HepG2 (cell line): ENCODE data around the gene TPPP2. TPM values are rescaled to one million over a fixed set of nuclear protein-coding genes. Genes with fewer than 3 reads are reported as not detected.

Source experiments
- ATAC-seq: fragments of 200-7000 bp; cut with Tn5 transposase; 3 replicates; pipeline ENCODE4 v1.9.1; 2020; ENCODE audit warnings: mild to moderate bottlenecking, moderate library complexity
- BruUV-seq: library from RNA; stranded (reverse); fragments of 400-500 nt; replicated peaks from 2 replicates; lab custom pipeline; 2021; lab: Mats Ljungman, UMichigan
- CTCF ChIA-PET: fragments of 300-600 bp; formaldehyde crosslinking; extraction: SDS; loops from one replicate; lab custom pipeline; 2021; ENCODE audit warnings: low total read pairs, inconsistent platforms, low intra/inter-chr PET ratio; lab: Yijun Ruan, JAX
- POLR2A ChIA-PET: fragments of 350-600 bp; sonication (Branson Sonifier 250); formaldehyde crosslinking; loops from one replicate; lab custom pipeline; 2020; ENCODE audit warnings: antibody characterized with exemption, inconsistent platforms; lab: Yijun Ruan, JAX
- DNase-seq: peaks from one replicate; pipeline ENCODE4 v3.0.0-alpha.2; 2015; ENCODE audit warnings: low spot score
- FAIRE-seq: peaks from 3 replicates; lab custom pipeline; 2011; peaks lifted over from hg19 to GRCh38; lab: Jason Lieb, UNC
- H2AFZ ChIP-seq: one replicate; pipeline ENCODE4 v1.6.1; 2011; ENCODE audit warnings: low read length, inconsistent platforms
- H3K27ac ChIP-seq: fragments of 300-600 bp; 3 replicates; pipeline ENCODE4 v1.8.0; 2011; ENCODE audit warnings: mixed run types, mild to moderate bottlenecking, mixed read lengths, low read length, inconsistent platforms; ENCODE audit not compliant: insufficient read depth; ENCODE audit errors: extremely low read length
- H3K27me3 ChIP-seq, 2 experiments: fragments of 200-600 bp in 1 of 2; 2 replicates in 1 of 2; 3 replicates in 1 of 2; pipeline versions ENCODE4 v1.6.0 to v1.8.0; 2011; ENCODE audit warnings: low read length in 2 of 2, mild to moderate bottlenecking in 2 of 2, moderate library complexity in 2 of 2, inconsistent platforms in 1 of 2; ENCODE audit not compliant: insufficient read depth in 2 of 2, control insufficient read depth in 1 of 2
- H3K36me3 ChIP-seq, 2 experiments: fragments of 200-600 bp in 1 of 2; replicated peaks in 1 of 2; 2 replicates in 1 of 2; 3 replicates in 1 of 2; pipeline versions ENCODE4 v1.5.1 to v1.8.0; 2011; ENCODE audit warnings: low read length in 2 of 2, inconsistent platforms in 1 of 2; ENCODE audit not compliant: insufficient read depth in 2 of 2, control insufficient read depth in 1 of 2
- H3K4me1 ChIP-seq: 2 replicates; pipeline ENCODE4 v1.5.1; 2012; ENCODE audit warnings: low read length, inconsistent platforms; ENCODE audit not compliant: insufficient read depth
- H3K4me2 ChIP-seq: 2 replicates; pipeline ENCODE4 v1.6.0; 2011; ENCODE audit warnings: low read depth, low read length, inconsistent platforms
- H3K4me3 ChIP-seq, 3 experiments: fragments of 200-600 bp in 1 of 3; sonication (generic), shearing (Covaris generic) in 1 of 3; replicated peaks in 1 of 3; 2 replicates each; pipeline ENCODE4 v1.5.1; 2011 to 2016; ENCODE audit warnings: low read length in 3 of 3, inconsistent platforms in 2 of 3, low read depth in 2 of 3, mild to moderate bottlenecking in 2 of 3, control low read depth in 1 of 3, mixed read lengths in 1 of 3; ENCODE audit not compliant: insufficient read depth in 1 of 3
- H3K79me2 ChIP-seq: one replicate; pipeline ENCODE4 v1.6.1; 2011; ENCODE audit warnings: low read length, inconsistent platforms; ENCODE audit not compliant: insufficient read depth
- H3K9ac ChIP-seq: 2 replicates; pipeline ENCODE4 v1.6.0; 2011; ENCODE audit warnings: mild to moderate bottlenecking, low read depth, low read length, inconsistent platforms; ENCODE audit not compliant: insufficient read depth
- H3K9me3 ChIP-seq: 2 replicates; pipeline ENCODE4 v1.5.1; 2012; ENCODE audit warnings: mild to moderate bottlenecking, low read length
- H4K20me1 ChIP-seq: 2 replicates; pipeline ENCODE4 v1.6.0; 2011; ENCODE audit warnings: inconsistent platforms, mild to moderate bottlenecking, low read length, moderate library complexity; ENCODE audit not compliant: insufficient read depth
- ATF7-NPFF ChIP-seq: sonication (generic); formaldehyde crosslinking; IDR thresholded peaks from 2 replicates; pipeline ENCODE4 v1.8.1; 2023; ENCODE audit warnings: mild to moderate bottlenecking, low read depth, missing genetic modification reagents, moderate library complexity
- CHD2 ChIP-seq: IDR thresholded peaks from 2 replicates; pipeline ENCODE4 v1.6.1; 2011; ENCODE audit warnings: low read depth, low read length, improper control_type of control experiment
- E2F1 ChIP-seq: sonication (generic); formaldehyde crosslinking; IDR thresholded peaks from 2 replicates; pipeline ENCODE4 v1.5.0; 2020; ENCODE audit warnings: missing genetic modification reagents
- GPN1 ChIP-seq: sonication (generic); formaldehyde crosslinking; IDR thresholded peaks from 2 replicates; pipeline ENCODE4 v1.5.1; 2020; ENCODE audit warnings: missing genetic modification reagents, borderline replicate concordance
- HMGXB3 ChIP-seq: sonication (generic); formaldehyde crosslinking; IDR thresholded peaks from 2 replicates; pipeline ENCODE4 v1.4.0; 2020; ENCODE audit warnings: missing genetic modification reagents, borderline replicate concordance
- MTF1 ChIP-seq: sonication (generic); formaldehyde crosslinking; IDR thresholded peaks from 2 replicates; pipeline ENCODE4 v1.5.0; 2020; ENCODE audit warnings: missing genetic modification reagents
- SIX4 ChIP-seq: sonication (generic); formaldehyde crosslinking; IDR thresholded peaks from 2 replicates; pipeline ENCODE4 v1.4.0; 2020; ENCODE audit warnings: missing genetic modification reagents
- SRY ChIP-seq: sonication (generic); formaldehyde crosslinking; IDR thresholded peaks from 2 replicates; pipeline ENCODE4 v1.8.0; 2022; ENCODE audit warnings: mild to moderate bottlenecking, missing genetic modification reagents
- TCF7 ChIP-seq: sonication (generic); IDR thresholded peaks from 2 replicates; pipeline ENCODE4 v1.6.1; 2016; ENCODE audit warnings: antibody characterized with exemption, low read depth
- TCF7L2 ChIP-seq: IDR thresholded peaks from 2 replicates; pipeline ENCODE4 v1.6.1; 2011; ENCODE audit warnings: mild to moderate bottlenecking, low read depth, low read length, moderate library complexity
- ZBTB10 ChIP-seq: sonication (generic); formaldehyde crosslinking; IDR thresholded peaks from 2 replicates; pipeline ENCODE4 v1.4.0; 2020; ENCODE audit warnings: missing genetic modification reagents, borderline replicate concordance
- ZBTB38 ChIP-seq: sonication (generic); formaldehyde crosslinking; IDR thresholded peaks from 2 replicates; pipeline ENCODE4 v1.5.1; 2020; ENCODE audit warnings: mild to moderate bottlenecking, missing genetic modification reagents
- ZNF432 ChIP-seq: sonication (generic); formaldehyde crosslinking; IDR thresholded peaks from 2 replicates; pipeline ENCODE4 v1.5.0; 2020; ENCODE audit warnings: missing genetic modification reagents, mild to moderate bottlenecking, borderline replicate concordance
- WGBS: methylation state at CpG from one replicate; pipeline ENCODE4 v1.1.6; 2017; ENCODE audit warnings: low lambda C conversion rate; 5-methylcytosine and 5-hydroxymethylcytosine counted together
- in situ Hi-C: cut with HindIII; loops from 2 replicates; pipeline ENCODE4 v1.10.0; 2017; ENCODE audit warnings: low pct_unique_long_range_greater_than_20kb; ENCODE audit not compliant: extremely low pct_ligation_motif_present
- intact Hi-C: fragments of 100-400 bp; cut with micrococcal nuclease; formaldehyde crosslinking; loops from one replicate; pipeline ENCODE4 v1.10.0; 2022; ENCODE audit not compliant: unreplicated experiment
- polyA plus RNA-seq, 8 experiments: library from polyadenylated mRNA; depleted of rRNA in 3 of 8; stranded (reverse) in 7 of 8; unstranded in 1 of 8; fragments of >200 nt; fragmentation: Illumina TruSeq in 4 of 8; extraction: Trizol in 4 of 8; gene quantifications; 2 replicates each; pipeline versions ENCODE4 v1.2.1 to v1.2.3, GENCODE V29; 2011 to 2016; ENCODE audit warnings: low read depth in 4 of 8, missing spikeins in 1 of 8, mixed read lengths in 1 of 8; ENCODE audit not compliant: insufficient read depth in 1 of 8
- total RNA-seq, 5 experiments: library from RNA; depleted of rRNA; stranded (reverse); fragments of >200 nt; fragmentation: Illumina TruSeq; extraction: Trizol; gene quantifications; 2 replicates each; pipeline ENCODE4 v1.2.3, GENCODE V29; 2016; ENCODE audit warnings: low read depth in 1 of 5

The TPPP2 gene
- total and polyA plus RNA-seq, 2 of the 13 experiments (the other 11 are each of a cell fraction or from before 2014, with no cell fraction given): 0.58 to 4.2 TPM

- TF ChIP-seq HMGXB3 (CRISPR knock-in tag) (0 out of 2 replicates have a peak, but pooled peaks have one; percentile 9), TCF7L2 (peak; percentile 50; the same call in 1 of the 2 replicates)
These were observed 24.7 kb downstream of the TPPP2 start (continued) for GRCh38 chr14:21054768-21055145.

GRCh38 chr14:21055432-21056117 is 25.6 kb downstream of the TPPP2 start:
- DNase-seq (peak; percentile 96), FAIRE-seq (peak; percentile 99), ATAC-seq (peak; percentile 82)
- Histone ChIP-seq H3K9ac (peak overlapping the region; percentile 66), H3K4me3 (peak overlapping the region; percentile 13 to 42 (median 14); a peak in 4 of 6 replicates), H4K20me1 (no peaks in the 10 kb centered on the region), H3K4me2 (peak overlapping the region; percentile 71), H3K27ac (peak overlapping the region; percentile 92), H3K9me3 (no peaks in the 10 kb centered on the region), H3K27me3 (no peaks in the 10 kb centered on the region), H3K36me3 (no peaks in the 10 kb centered on the region), H3K4me1 (peaks cover 98% of the 10 kb centered on the region), H3K79me2 (no peaks in the 10 kb centered on the region), H2AFZ (no peak overlapping the region)
- 3% methylated on average over 5 of the region's 5 CpGs for WGBS
- ChIA-PET POLR2A (interaction anchor here (0.6 to 4.3 kb wide), 22 partner anchors 8 to 374 kb away, joined by 3 to 77 read pairs (median 6); partner anchors contain the start of genes ARHGEF40, NDRG2 and RNASE4), CTCF (interaction anchor here (1.0 to 3.2 kb wide), 6 partner anchors 11 to 49 kb away, joined by 3 to 12 read pairs (median 4); no protein-coding TSS in a partner anchor)
- TSS peak; percentile 86 for BruUV-seq
- in situ Hi-C loops (no loop called here), intact Hi-C loops (loop anchor here (1.0 to 5.0 kb wide), 4 partner anchors 13 to 373 kb away; partner anchors contain the start of gene RNASE4)
- TF ChIP-seq CHD2 (no peak), SIX4 (0 out of 2 replicates have a peak, but pooled peaks have one; percentile 18), ZNF432 (CRISPR knock-in tag) (no peak), ZBTB10 (CRISPR knock-in tag) (no peak), SRY (CRISPR knock-in tag) (peak; percentile 31; the same call in 1 of the 2 replicates), E2F1 (peak; percentile 65; the same call in 1 of the 2 replicates), GPN1 (CRISPR knock-in tag) (no peak), ATF7-NPFF (CRISPR knock-in tag) (peak; percentile 70), TCF7 (peak; percentile 68), ZBTB38 (CRISPR knock-in tag) (peak; percentile 74), MTF1 (no peak)
